AG04450 (cell line): Measurements from ENCODE around the gene CYB561. TPM values are rescaled to one million over a fixed set of nuclear protein-coding genes. Genes with fewer than 3 reads are reported as not detected.
A peak's percentile ranks its signal among the peaks of the same experiment; 100 is the strongest.

Source experiments
- CTCF ChIA-PET: fragments of 300-600, 350-600 bp; formaldehyde crosslinking; extraction: SDS; loops from one replicate; lab custom pipeline; 2022; ENCODE audit warnings: antibody characterized with exemption, inconsistent platforms; lab: Charles Lee
- POLR2A ChIA-PET: fragments of 350-600 bp; formaldehyde crosslinking; extraction: SDS; loops from one replicate; lab custom pipeline; 2021; ENCODE audit warnings: antibody characterized with exemption, inconsistent platforms; lab: Yijun Ruan, JAX
- DNase-seq: peaks from one replicate; pipeline ENCODE4 v3.0.0-alpha.2; 2011; ENCODE audit warnings: low read depth, low spot score
- H3K27ac ChIP-seq: one replicate; pipeline ENCODE4 v1.5.1; 2012; ENCODE audit warnings: low read depth, low read length, control low read depth
- H3K27me3 ChIP-seq: one replicate; pipeline ENCODE4 v1.6.0; 2012; ENCODE audit warnings: low read length; ENCODE audit not compliant: control insufficient read depth, insufficient read depth
- H3K4me3 ChIP-seq: 2 replicates; pipeline ENCODE4 v1.5.1; 2011; ENCODE audit warnings: mild to moderate bottlenecking, low read depth, low read length, control low read depth
- H3K9me3 ChIP-seq: 2 replicates; pipeline ENCODE4 v1.5.1; 2012; ENCODE audit warnings: low read length; ENCODE audit not compliant: control insufficient read depth, insufficient read depth
- CTCF ChIP-seq: IDR thresholded peaks from 2 replicates; pipeline ENCODE4 v1.5.1; 2011; ENCODE audit warnings: low read depth, low read length, control low read depth, inconsistent platforms
- polyA plus RNA-seq: library from polyadenylated mRNA; depleted of rRNA; stranded (reverse); fragments of >200 nt; gene quantifications from 2 replicates; pipeline ENCODE4 v1.2.3, GENCODE V29; 2011

CYB561 gene
- polyA plus RNA-seq, 1 experiment, result 4.9 TPM

- ChIA-PET POLR2A (no interaction called here), CTCF (no interaction called here)
- H3K4me3 ChIP-seq, result no peak overlapping the region
- H3K27ac ChIP-seq, result no peak overlapping the region
- no peaks in the 10 kb centered on the region for H3K27me3 ChIP-seq
- H3K9me3 ChIP-seq, result peaks cover 7% of the 10 kb centered on the region; the same call in 1 of the 2 replicates
- TF ChIP-seq CTCF, result no peak
- DNase-seq, result no peak
Observed at GRCh38 chr17:63448655-63449054, 2.5 kb upstream of the CYB561 start.

GRCh38 chr17:63447471-63448009, 1.4 kb upstream of the CYB561 start:
- POLR2A ChIA-PET, result interaction anchor here (0.7 kb wide), 1 partner anchor 8 kb away, joined by 13 read pairs; no protein-coding TSS in a partner anchor
- CTCF ChIA-PET, result no interaction called here

GRCh38 chr17:63446753-63447470, 806 bp upstream of the CYB561 start:
- Histone ChIP-seq H3K27me3 (no peaks in the 10 kb centered on the region), H3K27ac (no peak overlapping the region), H3K4me3 (peak overlapping the region; percentile 50), H3K9me3 (peaks cover 7% of the 10 kb centered on the region; the same call in 1 of the 2 replicates)
- POLR2A ChIA-PET, result no interaction called here
- DNase-seq, result no peak
- no peak for TF ChIP-seq CTCF
- CTCF ChIA-PET, result no interaction called here

More at GRCh38 chr17:63447471-63448009, 1.4 kb upstream of the CYB561 start:
- TF ChIP-seq CTCF, result no peak
- no peak overlapping the region for H3K27ac ChIP-seq
- H3K9me3 ChIP-seq, result peaks cover 7% of the 10 kb centered on the region; the same call in 1 of the 2 replicates
- DNase-seq, result no peak
- H3K27me3 ChIP-seq, result no peaks in the 10 kb centered on the region
- no peak overlapping the region for H3K4me3 ChIP-seq

- peaks cover 7% of the 10 kb centered on the region; the same call in 1 of the 2 replicates for H3K9me3 ChIP-seq
- DNase-seq, result no peak
- no peaks in the 10 kb centered on the region for H3K27me3 ChIP-seq
- CTCF ChIA-PET, result interaction anchor here (0.6 to 2.0 kb wide), 5 partner anchors 8 to 437 kb away, joined by 3 to 5 read pairs (median 4); no protein-coding TSS in a partner anchor
- peak overlapping the region; percentile 50 for H3K4me3 ChIP-seq
- no peak overlapping the region for H3K27ac ChIP-seq
- no peak for TF ChIP-seq CTCF
- POLR2A ChIA-PET, result interaction anchor here (0.6 kb wide), 1 partner anchor 174 kb away, joined by 7 read pairs; no protein-coding TSS in a partner anchor
Observed at GRCh38 chr17:63445571-63445953, 544 bp downstream of the CYB561 start.

- POLR2A ChIA-PET, result interaction anchor here (0.6 kb wide), 1 partner anchor 174 kb away, joined by 7 read pairs; no protein-coding TSS in a partner anchor
- CTCF ChIA-PET, result interaction anchor here (0.6 to 2.0 kb wide), 7 partner anchors 8 to 436 kb away, joined by 3 to 5 read pairs (median 4); no protein-coding TSS in a partner anchor
Observed at GRCh38 chr17:63445065-63445464, 1.0 kb downstream of the CYB561 start.

More at GRCh38 chr17:63445065-63445464, 1.0 kb downstream of the CYB561 start:
- TF ChIP-seq CTCF, result no peak
- peaks cover 7% of the 10 kb centered on the region; the same call in 1 of the 2 replicates for H3K9me3 ChIP-seq
- no peak overlapping the region for H3K4me3 ChIP-seq
- H3K27me3 ChIP-seq, result no peaks in the 10 kb centered on the region
- DNase-seq, result no peak
- H3K27ac ChIP-seq, result no peak overlapping the region
